Measurements from ENCODE around the gene JARID2.

JARID2 gene

DNA sequence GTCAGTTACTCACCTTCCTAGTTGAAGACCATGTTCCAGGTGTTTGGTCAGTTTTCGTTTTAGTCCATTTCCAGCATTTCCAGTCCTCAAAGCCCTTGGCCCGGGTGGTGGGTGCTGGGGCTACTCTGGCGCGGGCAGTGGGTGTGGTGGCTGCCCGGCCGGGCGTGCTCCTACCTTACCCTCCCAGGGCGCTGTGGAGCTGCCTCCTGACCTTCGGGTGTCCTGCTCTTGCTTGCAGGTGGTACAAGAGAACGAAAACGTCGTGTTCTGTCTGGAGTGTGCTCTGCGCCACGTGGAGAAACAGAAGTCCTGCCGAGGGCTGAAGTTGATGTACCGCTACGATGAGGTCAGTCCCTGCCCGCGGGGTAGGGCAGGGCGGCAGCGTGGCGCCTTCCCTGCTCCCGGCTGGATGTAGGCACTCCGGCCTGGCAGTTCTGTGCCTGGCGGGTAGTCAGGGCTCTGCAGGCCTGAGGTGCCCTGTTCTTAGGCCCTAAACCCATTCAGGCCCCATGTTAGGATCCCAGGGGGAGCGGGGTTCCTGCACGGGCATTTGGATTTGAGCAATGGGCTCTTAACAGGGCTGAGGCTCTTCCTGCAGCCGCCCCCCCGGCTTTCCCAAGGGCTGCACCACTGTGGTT lies 271.2 kb downstream of the JARID2 start:
- no peak for DNase-seq (ENCODE audit: low spot score)
- FAIRE-seq = no peak

- FAIRE-seq = no peak
Measured at GRCh38 chr6:15517600-15517999, 271.7 kb downstream of the JARID2 start.

DNA sequence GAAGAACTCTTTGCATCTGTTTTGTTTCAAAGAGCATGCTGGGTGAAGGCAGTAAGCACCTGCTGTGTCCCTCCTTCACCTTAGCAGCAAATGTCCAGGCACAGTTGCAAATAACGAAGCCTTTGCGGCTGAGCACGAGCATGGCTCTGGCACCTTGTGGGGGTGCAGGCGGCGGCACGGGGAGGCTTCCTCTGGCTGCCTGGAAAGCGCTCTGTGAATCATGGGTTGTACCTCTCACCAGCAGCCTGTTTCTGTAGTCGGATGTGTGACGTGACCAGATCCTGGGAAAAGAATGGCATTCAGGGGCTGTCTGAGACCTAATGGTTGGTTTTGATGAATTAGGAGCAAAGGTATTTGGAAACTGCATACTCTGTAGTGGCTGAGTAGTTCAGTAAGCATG lies 272.2 kb downstream of the JARID2 start:
- DNase-seq (ENCODE audit: low spot score) (no peak), FAIRE-seq (no peak)

More at GRCh38 chr6:15517600-15517999, 271.7 kb downstream of the JARID2 start:
- DNase-seq (ENCODE audit: low spot score) = no peak

DNA sequence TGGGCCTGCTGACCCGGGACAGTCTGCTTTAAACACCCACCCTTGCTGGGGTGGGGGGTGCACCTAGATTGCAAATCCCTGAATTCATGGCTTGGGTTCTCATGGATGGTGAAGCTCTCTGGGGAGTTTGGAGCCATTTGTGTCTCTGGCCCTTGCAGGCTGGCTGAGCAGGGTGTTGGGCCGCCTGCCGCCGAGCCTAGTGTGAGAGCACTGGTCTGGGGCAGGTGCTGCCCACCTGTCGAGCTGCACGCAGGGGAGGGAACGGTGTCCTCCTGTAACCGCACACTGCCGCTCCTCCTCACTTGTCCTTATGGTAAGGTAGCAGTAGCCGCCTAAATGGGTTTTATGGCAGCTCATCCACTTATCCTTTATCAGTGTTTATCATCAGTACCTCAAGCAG lies 273.0 kb downstream of the JARID2 start:
- DNase-seq (ENCODE audit: low spot score) = no peak
- FAIRE-seq = no peak

DNA sequence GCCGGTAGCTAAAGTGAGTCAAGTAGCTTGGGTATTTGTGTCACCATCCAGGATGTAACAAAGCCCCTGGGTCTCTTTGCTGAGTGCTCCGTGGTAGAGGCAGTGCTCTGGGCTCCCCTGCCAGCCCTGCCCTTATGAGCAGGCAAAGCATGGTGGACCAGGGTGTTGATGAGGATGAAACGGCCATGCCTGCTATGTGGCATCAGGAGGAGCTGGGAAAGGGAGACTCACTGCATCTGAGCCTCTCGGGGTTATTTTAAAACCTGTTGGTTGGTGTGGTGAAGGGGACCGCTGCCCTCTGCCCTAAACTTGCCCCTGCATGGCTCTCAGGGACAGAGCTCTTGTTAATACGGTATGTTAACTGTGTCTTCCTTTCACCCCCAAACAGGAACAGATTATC lies 273.8 kb downstream of the JARID2 start:
- DNase-seq (ENCODE audit: low spot score) (no peak), FAIRE-seq (no peak)

DNA sequence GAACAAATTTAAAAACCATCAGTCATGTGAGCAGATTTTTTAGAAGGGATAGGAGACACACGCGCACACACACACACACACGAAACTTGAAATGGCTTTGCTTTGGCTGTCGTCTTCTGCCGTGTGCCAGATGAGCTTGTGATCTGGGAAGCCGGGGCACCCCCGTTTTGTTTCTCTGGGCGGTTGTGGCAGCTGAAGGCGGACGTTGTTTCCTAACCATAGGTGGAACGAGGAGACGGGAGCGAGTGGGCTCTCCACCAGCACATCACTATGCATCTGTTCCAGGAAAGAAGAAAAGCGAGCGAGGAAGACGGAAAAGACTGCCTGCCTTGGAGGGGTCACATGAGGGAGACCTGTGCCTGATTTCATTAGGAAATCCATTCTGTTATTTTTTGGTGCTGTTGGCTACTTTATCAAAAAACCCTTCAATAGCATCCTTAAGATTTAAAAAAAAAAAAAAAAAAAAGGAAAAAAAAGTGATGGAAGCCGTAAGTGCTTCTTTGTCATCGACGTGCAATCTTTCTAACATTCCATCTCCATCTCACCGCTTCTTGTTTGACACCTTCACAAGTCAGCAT lies 274.8 kb downstream of the JARID2 start:
- FAIRE-seq (no peak), DNase-seq (ENCODE audit: low spot score) (no peak)

DNA sequence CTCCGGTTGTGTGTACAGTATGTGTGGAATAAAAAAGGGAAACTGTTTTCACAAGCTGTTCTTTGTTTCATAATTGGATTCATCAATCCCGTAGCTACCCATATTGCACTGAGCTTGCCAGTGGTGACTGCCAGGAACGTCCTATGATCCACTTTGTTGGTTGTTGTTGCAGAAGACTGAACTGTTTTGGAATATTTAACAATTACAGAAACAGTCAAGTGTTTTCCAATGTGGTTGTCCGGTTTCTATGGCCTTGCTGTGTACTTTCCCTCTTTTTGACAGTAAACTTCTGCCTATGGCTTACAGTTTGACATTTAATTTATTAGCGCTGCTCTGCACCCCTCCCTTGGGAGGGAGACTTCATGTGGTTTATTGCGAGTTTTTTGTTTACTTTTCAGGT lies 275.7 kb downstream of the JARID2 start:
- DNase-seq (ENCODE audit: low spot score) (no peak), FAIRE-seq (no peak)

DNA sequence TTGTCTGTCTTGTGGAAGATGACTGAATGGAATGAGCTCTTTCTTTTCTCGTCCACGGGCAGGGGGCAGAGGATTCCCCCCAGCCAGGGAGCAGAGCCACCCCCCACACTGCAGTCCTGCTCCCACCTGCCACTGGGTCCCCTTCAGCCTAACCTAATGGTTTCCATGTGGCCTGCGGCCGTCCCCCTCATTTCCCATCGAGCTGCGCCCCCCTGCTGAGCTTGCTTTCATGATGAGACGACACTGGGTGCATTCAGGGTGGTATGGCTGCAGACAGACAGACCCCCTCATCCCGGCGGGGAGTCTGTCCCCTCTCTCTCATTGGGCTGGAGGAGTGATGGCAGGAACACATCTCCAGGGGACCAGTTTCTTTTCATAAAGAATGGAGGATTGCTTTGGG lies 276.2 kb downstream of the JARID2 start:
- no peak for FAIRE-seq
- DNase-seq (ENCODE audit: low spot score) = no peak

GRCh38 chr6:15522427-15522826 lies 276.6 kb downstream of the JARID2 start:
- DNase-seq (ENCODE audit: low spot score) (no peak), FAIRE-seq (no peak)

DNA sequence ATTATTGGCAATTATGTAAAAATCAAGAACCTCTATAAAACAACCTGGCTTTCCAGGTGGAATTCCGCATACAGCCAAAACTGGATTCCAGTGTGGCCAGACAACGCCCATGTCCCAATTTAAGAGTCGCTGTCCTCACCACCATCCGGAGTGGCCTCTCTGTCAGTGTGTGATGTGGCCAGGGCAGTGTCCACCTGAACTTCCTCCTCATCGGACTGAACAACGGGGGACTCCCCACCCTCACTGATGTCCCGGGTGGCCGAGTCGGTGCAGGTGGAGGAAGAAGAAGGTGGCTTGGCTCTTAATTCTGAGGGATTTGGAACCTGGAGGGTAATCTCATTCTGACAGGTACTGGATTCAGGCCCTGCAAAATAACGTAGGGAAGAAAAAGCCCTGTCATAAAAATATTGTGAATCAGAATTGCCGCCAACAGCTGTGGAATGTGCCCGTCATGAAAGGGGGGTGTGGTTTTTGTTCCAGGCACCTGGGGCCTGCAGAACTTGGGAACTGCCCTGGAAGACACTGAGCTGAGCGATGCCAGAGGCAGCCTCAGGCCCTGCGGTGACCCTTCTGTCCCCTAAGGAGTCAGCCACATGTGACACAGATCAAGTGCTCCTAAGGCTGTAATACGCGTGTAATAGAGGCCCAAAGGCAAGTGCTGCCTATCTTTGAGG lies 277.1 kb downstream of the JARID2 start:
- DNase-seq (ENCODE audit: low spot score) (no peak), FAIRE-seq (no peak)

DNA sequence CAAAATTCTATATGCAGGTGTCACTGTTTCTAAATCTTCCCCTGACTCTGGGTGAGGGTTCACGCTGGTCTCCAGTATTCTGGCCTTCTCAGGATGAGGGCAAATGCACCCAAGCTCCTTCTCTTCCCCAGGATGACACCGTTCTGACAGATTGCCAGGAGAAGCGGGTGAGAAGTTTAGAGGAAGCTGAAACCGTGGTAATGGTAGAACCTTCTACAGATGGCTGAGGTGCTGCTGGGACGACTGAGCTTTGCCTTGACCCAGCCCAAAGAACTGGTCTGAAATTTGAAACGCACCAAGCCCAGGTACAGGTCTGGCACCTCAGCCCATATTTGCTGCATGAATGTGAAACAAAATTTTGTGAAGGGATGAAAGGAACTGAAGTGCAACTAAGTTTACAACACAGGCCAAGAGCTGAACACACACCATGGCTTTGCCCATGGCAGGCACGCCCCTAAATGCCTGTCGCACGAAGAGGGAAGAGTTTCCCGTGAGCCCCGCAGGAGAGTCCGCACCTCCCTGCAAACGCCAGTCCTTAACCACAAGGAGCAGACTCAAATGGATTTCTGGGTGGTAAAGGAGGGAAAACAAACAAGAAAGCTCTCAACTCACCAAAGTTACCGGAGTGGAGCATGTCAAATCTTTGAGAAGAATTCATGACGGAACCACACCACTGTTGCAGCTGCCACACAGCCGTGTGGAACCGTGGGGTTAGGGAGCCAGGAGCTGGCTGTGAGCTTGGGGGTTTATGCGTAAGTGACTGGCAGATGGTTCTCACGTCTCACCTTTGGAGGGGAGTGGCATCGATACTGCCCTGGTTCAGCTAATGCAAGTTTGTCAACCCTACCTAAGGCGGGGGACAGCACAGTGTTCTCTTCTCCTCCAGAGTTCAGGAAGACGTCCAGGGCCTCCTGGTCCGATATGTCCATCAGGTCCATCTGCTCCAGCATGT lies 278.1 kb downstream of the JARID2 start:
- no peak for DNase-seq (ENCODE audit: low spot score)
- FAIRE-seq = no peak

- DNase-seq (ENCODE audit: low spot score) (no peak), FAIRE-seq (no peak)
Measured at GRCh38 chr6:15524861-15525401, 279.1 kb downstream of the JARID2 start.

- no peak for DNase-seq (ENCODE audit: low spot score)
- no peak for FAIRE-seq
Measured at GRCh38 chr6:15526212-15526701, 280.4 kb downstream of the JARID2 start.

- no peak for DNase-seq (ENCODE audit: low spot score)
- FAIRE-seq = no peak
Measured at GRCh38 chr6:15527838-15528617, 282.2 kb downstream of the JARID2 start.

DNA sequence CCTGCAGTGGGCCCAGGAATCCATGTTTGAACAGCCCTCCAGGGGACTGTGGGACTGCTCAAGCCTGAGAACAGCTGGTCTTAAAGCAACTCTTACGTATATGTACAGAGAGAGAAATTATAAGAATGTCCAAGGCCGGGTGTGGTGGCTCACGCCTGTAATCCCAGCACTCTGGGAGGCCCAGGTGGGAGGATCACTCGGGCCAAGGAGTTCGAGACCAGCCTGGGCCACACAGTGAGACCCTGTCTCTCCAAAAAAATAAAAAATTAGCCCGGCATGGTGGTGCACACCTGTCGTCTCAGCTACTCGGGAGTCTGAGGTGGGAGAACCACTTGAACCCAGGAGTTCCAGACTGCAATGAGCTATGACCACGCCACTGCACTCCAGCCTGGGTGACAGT lies 283.0 kb downstream of the JARID2 start:
- no peak for FAIRE-seq
- DNase-seq (ENCODE audit: low spot score) = no peak

DNA sequence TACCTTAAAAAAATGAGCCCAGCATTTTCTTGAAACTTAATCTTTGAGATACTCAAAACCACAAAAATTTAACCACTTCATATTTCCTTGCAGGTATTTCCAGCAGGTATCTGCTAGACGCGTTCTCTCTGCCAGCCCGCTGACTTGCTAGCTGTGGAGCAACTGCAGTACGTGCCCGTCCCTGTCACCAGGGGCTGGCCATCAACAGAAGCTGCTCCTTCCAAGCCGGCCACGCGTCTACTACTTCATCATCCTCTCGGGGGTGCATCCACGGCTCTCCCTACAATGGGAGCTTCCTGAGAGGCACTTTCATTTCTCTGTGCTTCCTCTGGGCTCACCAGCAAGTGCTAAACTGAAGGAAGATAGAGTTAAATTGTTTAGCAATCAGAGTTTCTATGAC lies 284.5 kb downstream of the JARID2 start:
- FAIRE-seq = no peak
- no peak for DNase-seq (ENCODE audit: low spot score)

DNA sequence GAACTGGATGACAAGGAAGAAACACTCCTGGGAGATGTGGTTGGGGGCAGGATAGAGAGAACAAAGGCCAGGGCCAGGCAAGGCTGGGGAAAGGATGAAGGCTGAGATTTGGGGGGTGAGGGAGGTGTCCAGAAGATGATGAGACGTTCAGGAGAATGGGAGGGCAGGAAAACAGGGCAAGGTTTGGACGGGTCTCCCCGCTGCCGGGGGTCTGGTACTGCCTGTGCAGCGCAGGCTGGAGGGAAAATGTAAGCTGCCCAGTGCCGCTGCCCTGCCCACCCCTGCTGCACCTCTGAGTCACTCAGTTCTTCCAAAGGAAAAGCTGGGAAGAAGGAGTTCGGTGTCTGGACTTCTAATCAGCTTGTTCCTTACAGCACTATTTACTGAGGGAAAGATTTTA lies 286.1 kb downstream of the JARID2 start:
- no peak for DNase-seq (ENCODE audit: low spot score)
- no peak for FAIRE-seq

GRCh38 chr6:15533379-15534026 lies 287.6 kb downstream of the JARID2 start:
- no peak for FAIRE-seq
- DNase-seq (ENCODE audit: low spot score) = no peak

- DNase-seq (ENCODE audit: low spot score) (no peak), FAIRE-seq (no peak)
Measured at GRCh38 chr6:15534974-15535373, 289.1 kb downstream of the JARID2 start.

Measured in urothelium cell line (cell line).